Right atrium auricular region (tissue), 2 donors: Measurements from ENCODE around the gene C1orf122. TPM values are rescaled to one million over a fixed set of nuclear protein-coding genes. Genes with fewer than 3 reads are reported as not detected.

ENCODE experiments used
- DNase-seq: peaks from one replicate; pipeline ENCODE4 v3.0.0-alpha.2; 2019; ENCODE audit warnings: low spot score
- H3K27ac ChIP-seq, 2 donors: fragments of 200-600 bp; sonication (generic); 1 replicate in 1 of 2; 2 replicates in 1 of 2; pipeline ENCODE4 v1.5.1; 2016 to 2019
- H3K27me3 ChIP-seq, 2 donors: fragments of 200-600 bp; sonication (generic); one replicate each; pipeline versions ENCODE4 v1.5.1 to v1.6.0; 2017 to 2019
- H3K36me3 ChIP-seq: fragments of 200-600 bp; sonication (generic); one replicate; pipeline ENCODE4 v1.5.1; 2016
- H3K4me1 ChIP-seq, 2 donors: fragments of 200-600 bp; sonication (generic); one replicate each; pipeline versions ENCODE4 v1.5.1 to v1.6.0; 2017 to 2019
- H3K4me3 ChIP-seq, 2 donors: fragments of 200-600 bp; sonication (generic); 1 replicate in 1 of 2; 2 replicates in 1 of 2; pipeline ENCODE4 v1.5.1; 2017 to 2019; ENCODE audit warnings: mild to moderate bottlenecking in 1 of 2, moderate library complexity in 1 of 2
- H3K9me3 ChIP-seq, 2 donors: fragments of 200-600 bp; sonication (generic); one replicate each; pipeline ENCODE4 v1.5.1; 2019
- CTCF ChIP-seq, 2 donors: fragments of 200-600 bp; sonication (generic); IDR thresholded peaks; one replicate each; pipeline ENCODE4 v1.5.1; 2019; ENCODE audit warnings: antibody characterized with exemption in 2 of 2
- total RNA-seq, 2 donors: library from RNA; depleted of rRNA; stranded (reverse); fragments of >200 nt; gene quantifications; one replicate each; pipeline ENCODE4 v1.1.0, GENCODE V29; 2016

Gene C1orf122
- total RNA-seq, 2 donors from 2014 or later: 71.5 to 89.3 TPM

- H3K27ac ChIP-seq: no peak overlapping the region
- peaks cover 20% of the 10 kb centered on the region for H3K36me3 ChIP-seq
- H3K4me1 ChIP-seq: peaks cover 0 to 23% of the 10 kb centered on the region in 2 donors
- H3K4me3 ChIP-seq: no peak overlapping the region
- no peaks in the 10 kb centered on the region for H3K27me3 ChIP-seq
- H3K9me3 ChIP-seq: no peaks in the 10 kb centered on the region
- TF ChIP-seq CTCF (IDR thresholded peaks at IDR 0.05): no peak
- no peak for DNase-seq
These were observed 2.4 kb downstream of the C1orf122 start for GRCh38 chr1:37809942-37810341.

GRCh38 chr1:37811027-37811655, 3.6 kb downstream of the C1orf122 start:
- Histone ChIP-seq H3K9me3 (no peaks in the 10 kb centered on the region), H3K4me1 (peaks cover 0 to 23% of the 10 kb centered on the region in 2 donors), H3K36me3 (peaks cover 18% of the 10 kb centered on the region), H3K27me3 (no peaks in the 10 kb centered on the region), H3K4me3 (no peak overlapping the region), H3K27ac (no peak overlapping the region)
- TF ChIP-seq CTCF (IDR thresholded peaks at IDR 0.05): peak; percentile 58 to 75
- peak; percentile 69 for DNase-seq

- Histone ChIP-seq H3K4me3 (no peak overlapping the region), H3K27ac (no peak overlapping the region), H3K27me3 (no peaks in the 10 kb centered on the region), H3K36me3 (peaks cover 26% of the 10 kb centered on the region), H3K9me3 (no peaks in the 10 kb centered on the region), H3K4me1 (peaks cover 0 to 11% of the 10 kb centered on the region in 2 donors)
- DNase-seq: no peak
- no peak for TF ChIP-seq CTCF (IDR thresholded peaks at IDR 0.05)
These were observed 6.0 kb downstream of the C1orf122 start for GRCh38 chr1:37813529-37814145.

- no peak for TF ChIP-seq CTCF (IDR thresholded peaks at IDR 0.05)
- H3K27ac ChIP-seq: no peak overlapping the region
- no peaks in the 10 kb centered on the region for H3K27me3 ChIP-seq
- DNase-seq: no peak
- H3K9me3 ChIP-seq: no peaks in the 10 kb centered on the region
- H3K4me1 ChIP-seq: peaks cover 0 to 5% of the 10 kb centered on the region in 2 donors
- H3K4me3 ChIP-seq: no peak overlapping the region
- peaks cover 32% of the 10 kb centered on the region for H3K36me3 ChIP-seq
These were observed 6.7 kb downstream of the C1orf122 start for GRCh38 chr1:37814252-37814651.

GRCh38 chr1:37817481-37817880, 9.9 kb downstream of the C1orf122 start:
- Histone ChIP-seq H3K27ac (no peak overlapping the region), H3K27me3 (no peaks in the 10 kb centered on the region), H3K9me3 (no peaks in the 10 kb centered on the region), H3K4me1 (no peaks in the 10 kb centered on the region), H3K4me3 (no peak overlapping the region), H3K36me3 (peaks cover 59% of the 10 kb centered on the region)
- no peak for TF ChIP-seq CTCF (IDR thresholded peaks at IDR 0.05)
- DNase-seq: no peak
